ENCODE results near the gene OR51L1.

DNA sequence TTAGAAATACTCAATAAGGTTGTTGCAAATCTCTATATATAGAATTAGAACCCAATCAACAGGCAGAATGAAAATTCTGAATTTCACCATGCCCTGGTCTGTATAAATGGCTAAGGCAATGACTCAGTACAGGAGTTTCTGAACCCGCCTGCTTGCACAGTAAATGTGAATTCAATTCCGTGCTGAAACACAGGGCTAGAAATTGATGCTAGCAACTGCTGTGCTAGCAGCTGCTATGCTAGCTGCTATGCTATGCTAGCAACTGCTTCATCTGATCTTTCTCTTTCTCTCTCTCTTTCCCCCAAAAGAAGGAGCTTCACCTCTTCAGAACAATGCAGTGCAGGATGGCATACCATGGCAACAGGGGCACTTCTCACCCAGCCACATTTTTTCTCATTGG lies 42.0 kb downstream of the OR51L1 start:
- no peak for TF ChIP-seq EZH2phosphoT487 (IDR thresholded peaks at IDR 0.05; ENCODE audit: insufficient read depth, low read depth)
- no peak for TF ChIP-seq EZH2 (IDR thresholded peaks at IDR 0.05; ENCODE audit: insufficient read depth, poor library complexity, severe bottlenecking)

All from GM23248 (cell line).